ENCODE data around the gene TUBB. TPM values are rescaled to one million over a fixed set of nuclear protein-coding genes. Genes with fewer than 3 reads are reported as not detected.
"Not testable (repeated sequence)": the region's sequence is repeated elsewhere in the genome, so short reads cannot be mapped to it uniquely, and the experiment has no call there.

TUBB gene
- total RNA-seq, 1 donor from 2014 or later = 312 TPM

GRCh38 chr6:30738532-30738931, 18.4 kb downstream of the TUBB start:
- DNase-seq (ENCODE audit: low read depth) = no peak

- DNase-seq (ENCODE audit: low read depth) = no peak
Measured at GRCh38 chr6:30740540-30740870, 20.4 kb downstream of the TUBB start.

- DNase-seq (ENCODE audit: low read depth) = no peak
Measured at GRCh38 chr6:30741063-30741779, 21.1 kb downstream of the TUBB start.

- no peak for DNase-seq (ENCODE audit: low read depth)
Measured at GRCh38 chr6:30741789-30742315, 21.7 kb downstream of the TUBB start.

- DNase-seq (ENCODE audit: low read depth) = peak; percentile 94
Measured at GRCh38 chr6:30742316-30743098, 22.4 kb downstream of the TUBB start, which contains the start of gene FLOT1. Gene FLOT1 (minus strand): TSS chr6:30742687. CDS start chr6:30742189, 498 bp downstream.

- no peak for DNase-seq (ENCODE audit: low read depth)
Measured at GRCh38 chr6:30743099-30744053, 23.2 kb downstream of the TUBB start.

- peak; percentile 91 for DNase-seq (ENCODE audit: low read depth)
Measured at GRCh38 chr6:30744054-30744805, 24.1 kb downstream of the TUBB start, which contains the start of gene IER3. Gene IER3 (minus strand): TSS chr6:30744547. CDS start chr6:30744518, 29 bp downstream.

GRCh38 chr6:30747300-30747687, 27.1 kb downstream of the TUBB start:
- peak; percentile 60 for DNase-seq (ENCODE audit: low read depth)

- DNase-seq (ENCODE audit: low read depth) = peak; percentile 75
Measured at GRCh38 chr6:30747902-30748769, 28.0 kb downstream of the TUBB start.

GRCh38 chr6:30748851-30749540, 28.8 kb downstream of the TUBB start:
- peak; percentile 90 for DNase-seq (ENCODE audit: low read depth)

GRCh38 chr6:30749554-30750378, 29.6 kb downstream of the TUBB start:
- DNase-seq (ENCODE audit: low read depth) = peak; percentile 82

- no peak for DNase-seq (ENCODE audit: low read depth)
Measured at GRCh38 chr6:30750379-30750668, 30.2 kb downstream of the TUBB start.

GRCh38 chr6:30752157-30752927, 32.2 kb downstream of the TUBB start:
- DNase-seq (ENCODE audit: low read depth) = peak; percentile 99

GRCh38 chr6:30754631-30755030, 34.5 kb downstream of the TUBB start:
- DNase-seq (ENCODE audit: low read depth) = no peak

GRCh38 chr6:30756405-30757003, 36.4 kb downstream of the TUBB start:
- not testable (repeated sequence) for DNase-seq (ENCODE audit: low read depth)

GRCh38 chr6:30757261-30757904, 37.2 kb downstream of the TUBB start:
- no peak for DNase-seq (ENCODE audit: low read depth)

All from renal cortical epithelial cell (primary cell).